Measurements from ENCODE around the gene BCL2L2.

Gene BCL2L2

DNA sequence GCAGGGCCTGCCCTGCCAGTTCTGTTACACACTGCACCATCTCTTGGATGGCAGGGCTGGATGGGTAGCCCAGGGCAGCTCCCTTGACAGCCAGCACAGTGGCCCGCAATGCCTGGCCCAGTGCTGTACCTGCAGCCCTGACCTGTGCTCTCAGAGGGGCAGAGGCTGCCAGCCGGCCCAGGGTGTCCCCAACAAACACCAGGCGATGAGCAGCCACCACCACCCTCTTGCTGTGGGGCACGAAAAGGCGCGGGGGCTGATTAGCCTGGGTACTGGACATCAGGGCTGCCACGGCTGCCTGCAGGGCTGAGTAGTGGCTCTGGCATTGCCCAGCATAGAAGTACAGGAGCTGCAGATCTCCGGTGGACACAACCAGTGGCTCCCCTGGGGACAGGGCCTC is 50.6 kb downstream of the BCL2L2 start:
- DNase-seq = no peak

DNA sequence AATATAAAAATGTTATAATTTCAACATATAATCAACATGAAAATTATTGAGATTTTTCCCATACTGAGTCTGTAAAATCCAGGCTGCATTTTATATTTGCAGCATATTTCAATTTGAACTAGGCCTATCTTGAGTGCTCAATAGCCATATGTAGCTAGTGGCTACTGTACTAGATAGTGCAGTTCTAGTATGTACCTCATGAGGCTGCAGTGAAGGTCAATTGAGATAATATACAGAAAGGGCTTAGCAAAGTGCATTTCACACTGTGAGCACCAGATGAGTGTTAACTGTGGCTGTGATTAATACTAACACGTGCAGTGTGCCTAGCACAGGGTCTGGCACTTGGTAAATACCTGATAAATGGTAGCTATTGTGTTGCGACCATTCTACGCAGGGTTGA is 51.4 kb downstream of the BCL2L2 start:
- DNase-seq = no peak

DNA sequence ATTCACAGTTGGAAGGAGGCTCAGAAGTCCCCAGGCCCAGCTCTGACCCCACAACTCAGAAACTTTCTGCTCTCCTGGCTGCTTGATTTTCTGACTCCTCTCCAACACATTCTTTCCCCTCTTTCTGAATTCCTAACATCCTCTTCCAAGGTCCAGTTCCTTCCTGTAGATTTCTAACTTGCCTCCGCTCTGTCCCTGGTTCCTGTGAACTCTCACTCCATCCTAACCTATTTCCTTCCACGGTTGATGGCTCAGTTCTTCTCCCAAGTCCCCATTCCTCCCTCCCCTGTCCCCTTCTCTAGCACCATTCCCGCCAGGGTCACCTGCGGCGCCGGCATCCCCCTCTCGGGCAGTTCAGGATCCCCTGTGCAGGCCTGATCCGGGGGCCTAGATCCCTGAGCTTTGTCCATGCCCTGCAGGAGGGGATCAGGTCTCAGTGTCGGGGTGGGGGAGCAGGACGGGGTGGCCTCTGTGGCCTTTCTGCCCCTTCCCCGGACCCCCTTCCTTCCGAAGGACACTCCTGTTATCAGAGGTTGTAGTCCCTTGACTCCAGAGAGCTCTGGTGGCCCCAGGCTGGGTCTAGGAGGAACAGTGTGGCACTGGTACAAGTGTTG is 52.0 kb downstream of the BCL2L2 start:
- DNase-seq = no peak

DNA sequence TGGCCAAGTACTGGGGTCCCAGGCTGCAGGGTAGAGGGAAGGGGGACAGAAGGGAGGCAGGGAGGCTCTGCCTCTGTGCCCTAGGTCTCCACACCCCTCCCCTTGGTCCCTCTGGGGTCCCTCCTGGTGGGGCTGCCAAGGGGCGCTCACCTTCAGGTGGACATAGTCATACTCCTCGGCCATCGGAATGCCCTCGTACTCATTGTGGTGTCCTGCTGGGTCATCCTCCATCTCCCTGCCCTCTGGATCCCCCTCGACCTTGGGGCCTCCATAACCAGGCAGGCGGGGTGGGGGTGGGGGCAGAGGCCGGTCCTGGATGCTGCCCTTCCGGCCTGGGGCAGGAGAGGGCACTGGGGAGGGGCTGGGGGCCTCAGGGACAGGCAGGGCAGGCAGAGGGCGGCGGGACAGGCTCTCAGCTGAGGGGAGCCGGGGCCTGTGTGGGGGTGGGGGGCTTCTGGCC is 52.6 kb downstream of the BCL2L2 start:
- DNase-seq = no peak

DNA sequence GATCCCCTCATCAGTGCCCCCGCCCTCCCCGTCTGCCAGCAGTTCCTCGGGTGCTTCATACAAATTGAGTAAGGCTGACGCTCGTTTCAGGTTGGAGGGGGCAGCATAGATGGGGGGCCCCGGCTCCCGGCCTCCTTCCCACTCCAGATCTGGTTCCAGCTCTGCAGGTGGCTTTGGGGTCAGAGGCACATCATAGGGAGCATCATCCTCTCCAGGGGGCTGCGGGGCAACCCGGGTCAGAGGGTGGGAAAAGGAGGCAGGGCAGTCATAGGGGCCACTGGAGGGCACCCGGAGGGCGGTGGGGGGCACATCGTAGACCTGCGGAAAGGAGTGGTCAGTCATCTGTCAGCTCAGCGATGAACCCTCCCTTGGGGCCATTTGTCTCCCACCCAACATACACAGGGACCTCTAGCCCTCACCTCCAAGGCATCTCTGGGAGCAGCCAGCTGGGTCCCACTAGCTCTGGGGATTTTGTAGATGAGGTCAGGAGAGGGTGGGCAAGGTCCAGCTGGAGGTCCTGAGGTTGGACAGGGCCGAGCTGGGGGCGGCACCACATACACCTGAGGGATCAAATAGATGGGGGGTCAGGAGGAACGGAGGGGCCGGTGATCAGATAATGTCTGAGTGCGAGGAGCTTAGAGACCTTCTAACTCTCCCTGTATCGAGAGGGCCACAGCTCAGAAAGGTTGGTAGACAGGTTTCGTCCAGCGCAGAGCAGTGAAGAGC is 53.3 kb downstream of the BCL2L2 start:
- DNase-seq = no peak

DNA sequence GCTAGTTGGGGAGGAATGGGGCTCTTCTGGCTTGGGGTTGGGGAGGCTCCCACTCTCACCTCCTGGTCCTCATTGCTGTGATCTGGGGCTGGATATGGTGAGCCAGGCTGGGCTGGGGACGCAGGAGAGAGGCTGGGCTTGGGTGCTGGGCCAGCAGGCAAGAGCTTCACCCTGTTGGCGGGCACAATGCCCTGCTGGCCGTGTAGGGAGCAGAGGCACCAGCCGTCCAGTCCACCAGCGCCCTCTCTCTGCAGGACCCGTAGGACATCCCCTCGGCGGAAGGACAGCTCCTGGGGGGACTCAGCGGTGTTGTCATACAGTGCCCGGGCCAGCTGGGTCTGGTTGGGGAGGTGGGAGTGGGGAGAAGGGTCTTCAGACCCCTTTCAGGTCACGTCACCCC is 53.9 kb downstream of the BCL2L2 start:
- DNase-seq = no peak

DNA sequence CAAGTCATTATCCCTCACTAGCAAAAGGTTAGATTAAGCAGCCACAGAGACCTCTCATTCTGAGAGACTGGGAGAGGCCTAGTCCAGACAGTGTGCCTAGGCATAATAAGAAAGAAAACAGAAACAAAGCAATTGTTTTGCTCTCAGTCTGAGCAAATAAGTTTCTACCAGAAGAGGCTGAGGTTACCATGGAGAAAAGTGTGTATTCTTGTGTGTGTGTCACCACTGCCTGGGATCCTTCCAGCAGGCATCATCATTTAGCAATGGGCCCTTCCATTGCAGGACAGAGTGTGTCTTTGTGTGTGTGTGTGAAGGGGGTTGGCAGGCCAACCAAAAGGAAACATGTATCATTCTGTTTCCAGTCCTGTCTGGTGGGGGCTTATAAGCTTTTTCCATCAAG is 54.7 kb downstream of the BCL2L2 start:
- no peak for DNase-seq
